ENCODE measurements around the gene TUBGCP4.
A peak's percentile ranks its signal among the peaks of the same experiment; 100 is the strongest.
"Not testable (repeated sequence)": the region's sequence is repeated elsewhere in the genome, so short reads cannot be mapped to it uniquely, and the experiment has no call there.

The TUBGCP4 gene

GRCh38 chr15:43370975-43371974 lies at the start of gene TUBGCP4, which contains the start of gene ZSCAN29:
Gene TUBGCP4, plus strand, starts transcription at chr15:43371101. Its CDS starts 254 bp downstream, at chr15:43371355.
Gene ZSCAN29, minus strand, starts transcription at chr15:43371043. Its CDS starts 1,130 bp downstream, at chr15:43369913.
- peak; percentile 55 to 75 (median 74) for DNase-seq (ENCODE audit: low read depth in 2 of 3, low spot score in 2 of 3)

- DNase-seq (ENCODE audit: low read depth in 2 of 3, low spot score in 2 of 3) = no peak
Measured at GRCh38 chr15:43325039-43325684, 45.7 kb upstream of the TUBGCP4 start.

- no peak for DNase-seq (ENCODE audit: low read depth in 2 of 3, low spot score in 2 of 3)
Measured at GRCh38 chr15:43329217-43329959, 41.5 kb upstream of the TUBGCP4 start.

GRCh38 chr15:43329960-43330779 lies 40.7 kb upstream of the TUBGCP4 start, which contains the start of gene LCMT2:
Gene LCMT2, minus strand, starts transcription at chr15:43330573. Its CDS starts 84 bp downstream, at chr15:43330489.
- peak; percentile 61 to 72 (median 70) for DNase-seq (ENCODE audit: low read depth in 2 of 3, low spot score in 2 of 3)

- no peak for DNase-seq (ENCODE audit: low read depth in 2 of 3, low spot score in 2 of 3)
Measured at GRCh38 chr15:43330780-43331087, 40.2 kb upstream of the TUBGCP4 start.

GRCh38 chr15:43346305-43346704 lies 24.6 kb upstream of the TUBGCP4 start:
- DNase-seq (ENCODE audit: low read depth in 2 of 3, low spot score in 2 of 3) = no peak

- DNase-seq (ENCODE audit: low read depth in 2 of 3, low spot score in 2 of 3) = no peak
Measured at GRCh38 chr15:43347114-43347513, 23.8 kb upstream of the TUBGCP4 start.

GRCh38 chr15:43352693-43353382 lies 18.1 kb upstream of the TUBGCP4 start:
- DNase-seq (ENCODE audit: low read depth in 2 of 3, low spot score in 2 of 3) = no peak

- no peak for DNase-seq (ENCODE audit: low read depth in 2 of 3, low spot score in 2 of 3)
Measured at GRCh38 chr15:43360821-43361220, 10.1 kb upstream of the TUBGCP4 start.

GRCh38 chr15:43361313-43361903 lies 9.5 kb upstream of the TUBGCP4 start:
- no peak for DNase-seq (ENCODE audit: low read depth in 2 of 3, low spot score in 2 of 3)

GRCh38 chr15:43370310-43370974 lies 459 bp upstream of the TUBGCP4 start:
- DNase-seq (ENCODE audit: low read depth in 2 of 3, low spot score in 2 of 3) = peak in 1 of 3 experiments; percentile 3

- DNase-seq (ENCODE audit: low read depth in 2 of 3, low spot score in 2 of 3) = no peak
Measured at GRCh38 chr15:43376017-43376705, 5.3 kb downstream of the TUBGCP4 start.

GRCh38 chr15:43378601-43379000 lies 7.7 kb downstream of the TUBGCP4 start:
- DNase-seq (ENCODE audit: low read depth in 2 of 3, low spot score in 2 of 3) = no peak

- no peak for DNase-seq (ENCODE audit: low read depth in 2 of 3, low spot score in 2 of 3)
Measured at GRCh38 chr15:43382310-43382709, 11.4 kb downstream of the TUBGCP4 start.

GRCh38 chr15:43383070-43383469 lies 12.2 kb downstream of the TUBGCP4 start:
- DNase-seq (ENCODE audit: low read depth in 2 of 3, low spot score in 2 of 3) = no peak

- no peak for DNase-seq (ENCODE audit: low read depth in 2 of 3, low spot score in 2 of 3)
Measured at GRCh38 chr15:43390723-43391122, 19.8 kb downstream of the TUBGCP4 start.

- DNase-seq (ENCODE audit: low read depth in 2 of 3, low spot score in 2 of 3) = not testable (repeated sequence)
Measured at GRCh38 chr15:43393592-43393991, 22.7 kb downstream of the TUBGCP4 start.

GRCh38 chr15:43402255-43402654 lies 31.4 kb downstream of the TUBGCP4 start:
- no peak for DNase-seq (ENCODE audit: low read depth in 2 of 3, low spot score in 2 of 3)

Data from activated CD8-positive, alpha-beta memory T cell treated with anti-CD3 and anti-CD28 coated beads for 48 hours (primary cell).